NCI-H146 treated with DMSO at 0.1 percent for 48 hours (cell line): ENCODE measurements around the gene PRND.
"Not testable (repeated sequence)": the region's sequence is repeated elsewhere in the genome, so short reads cannot be mapped to it uniquely, and the experiment has no call there.

Source experiments
- DNase-seq: peaks from one replicate; lab custom pipeline; 2025; ENCODE audit not compliant: unreplicated experiment; lab: John Stamatoyannopoulos, UW

PRND gene

GRCh38 chr20:4721719-4722118 is at the start of gene PRND:
PRND (plus strand) TSS chr20:4721909; CDS start chr20:4724552, 2,643 bp downstream.
- no peak for DNase-seq

GRCh38 chr20:4672948-4673347 is 48.8 kb upstream of the PRND start:
- DNase-seq, result no peak

- DNase-seq, result no peak
Observed at GRCh38 chr20:4673371-4674001, 48.2 kb upstream of the PRND start.

- no peak for DNase-seq
Observed at GRCh38 chr20:4674672-4675071, 47.0 kb upstream of the PRND start.

GRCh38 chr20:4677846-4678245 is 43.9 kb upstream of the PRND start:
- no peak for DNase-seq

- no peak for DNase-seq
Observed at GRCh38 chr20:4681401-4681800, 40.3 kb upstream of the PRND start.

GRCh38 chr20:4681991-4682401 is 39.7 kb upstream of the PRND start:
- no peak for DNase-seq

- no peak for DNase-seq
Observed at GRCh38 chr20:4682682-4683081, 39.0 kb upstream of the PRND start.

- no peak for DNase-seq
Observed at GRCh38 chr20:4683261-4683660, 38.4 kb upstream of the PRND start.

GRCh38 chr20:4684837-4685413 is 36.8 kb upstream of the PRND start:
- no peak for DNase-seq

- DNase-seq, result no peak
Observed at GRCh38 chr20:4685923-4686221, 35.8 kb upstream of the PRND start.

GRCh38 chr20:4688305-4688704 is 33.4 kb upstream of the PRND start:
- DNase-seq, result no peak

GRCh38 chr20:4689220-4689619 is 32.5 kb upstream of the PRND start:
- DNase-seq, result no peak

- no peak for DNase-seq
Observed at GRCh38 chr20:4691753-4692152, 30.0 kb upstream of the PRND start.

- DNase-seq, result no peak
Observed at GRCh38 chr20:4694076-4694475, 27.6 kb upstream of the PRND start.

GRCh38 chr20:4697189-4697830 is 24.4 kb upstream of the PRND start:
- no peak for DNase-seq

GRCh38 chr20:4697831-4698221 is 23.9 kb upstream of the PRND start:
- no peak for DNase-seq

- DNase-seq, result no peak
Observed at GRCh38 chr20:4699216-4699615, 22.5 kb upstream of the PRND start.

GRCh38 chr20:4699957-4700356 is 21.8 kb upstream of the PRND start:
- DNase-seq, result no peak

- DNase-seq, result no peak
Observed at GRCh38 chr20:4702562-4703280, 19.0 kb upstream of the PRND start.

- DNase-seq, result no peak
Observed at GRCh38 chr20:4703281-4703676, 18.4 kb upstream of the PRND start.

- not testable (repeated sequence) for DNase-seq
Observed at GRCh38 chr20:4706941-4707340, 14.8 kb upstream of the PRND start.
